Measurements from ENCODE around the gene ZNF837. TPM values are rescaled to one million over a fixed set of nuclear protein-coding genes. Genes with fewer than 3 reads are reported as not detected.
A peak's percentile ranks its signal among the peaks of the same experiment; 100 is the strongest.

ZNF837 gene
- polyA plus RNA-seq, 1 donor = 4.3 TPM

DNA sequence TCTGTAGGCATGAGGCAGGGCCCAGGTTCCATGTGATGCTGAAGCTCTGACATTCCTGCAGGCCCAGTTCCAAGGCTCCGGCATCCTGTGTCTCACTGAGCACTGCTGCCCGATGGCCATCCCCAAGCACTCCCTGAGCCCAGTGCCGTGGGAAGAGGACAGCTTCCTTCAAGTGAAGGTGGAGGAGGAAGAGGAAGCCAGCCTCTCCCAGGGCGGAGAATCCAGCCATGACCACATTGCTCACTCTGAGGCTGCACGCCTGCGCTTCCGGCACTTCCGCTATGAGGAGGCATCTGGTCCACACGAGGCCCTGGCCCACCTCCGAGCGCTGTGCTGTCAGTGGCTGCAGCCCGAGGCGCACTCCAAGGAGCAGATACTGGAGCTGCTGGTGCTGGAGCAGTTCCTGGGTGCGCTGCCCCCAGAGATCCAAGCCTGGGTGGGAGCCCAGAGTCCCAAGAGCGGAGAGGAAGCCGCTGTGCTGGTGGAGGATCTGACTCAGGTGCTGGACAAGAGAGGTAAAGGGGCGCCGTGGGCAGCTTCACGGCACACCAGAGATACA is 46.1 kb downstream of the ZNF837 start:
- Histone ChIP-seq H3K4me1 (ENCODE audit: control insufficient read depth, insufficient read depth, low read length) (no peaks in the 10 kb centered on the region), H3K27me3 (ENCODE audit: control insufficient read depth, insufficient read depth, low read length) (no peaks in the 10 kb centered on the region), H3K9me3 (ENCODE audit: control insufficient read depth, low read depth, low read length) (peaks cover 4% of the 10 kb centered on the region), H3K27ac (ENCODE audit: low read length) (no peak overlapping the region), H3K4me3 (ENCODE audit: low read length) (no peak overlapping the region), H3K36me3 (ENCODE audit: control insufficient read depth, insufficient read depth, low read length) (peaks cover 46% of the 10 kb centered on the region)
- DNase-seq = no peak
- WGBS (ENCODE audit: insufficient coverage, low lambda C conversion rate) = no CpG with 5 or more reads among the region's 19 CpGs

DNA sequence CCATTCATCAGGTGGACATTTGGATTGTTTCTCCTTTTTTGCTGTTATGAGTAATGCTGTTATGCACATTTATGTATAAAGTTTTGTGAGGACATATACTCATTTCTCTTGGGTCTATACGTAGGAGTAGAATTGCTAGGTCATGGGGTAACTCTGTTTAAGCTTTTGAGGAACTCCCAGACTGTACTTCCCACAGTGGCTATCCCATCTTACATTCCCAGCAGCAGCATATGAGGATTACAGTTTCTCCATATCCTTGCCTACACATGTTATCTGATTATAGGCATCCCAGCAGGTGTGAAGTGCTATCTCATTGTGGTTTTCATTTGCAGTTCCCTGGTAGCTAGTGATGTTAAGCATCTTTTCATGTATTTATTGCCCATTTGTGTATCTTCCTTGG is 48.1 kb downstream of the ZNF837 start:
- WGBS (ENCODE audit: insufficient coverage, low lambda C conversion rate) = no CpG with 5 or more reads among the region's 1 CpG
- no peak overlapping the region for H3K27ac ChIP-seq (ENCODE audit: low read length)
- H3K4me1 ChIP-seq (ENCODE audit: control insufficient read depth, insufficient read depth, low read length) = peaks cover 6% of the 10 kb centered on the region

DNA sequence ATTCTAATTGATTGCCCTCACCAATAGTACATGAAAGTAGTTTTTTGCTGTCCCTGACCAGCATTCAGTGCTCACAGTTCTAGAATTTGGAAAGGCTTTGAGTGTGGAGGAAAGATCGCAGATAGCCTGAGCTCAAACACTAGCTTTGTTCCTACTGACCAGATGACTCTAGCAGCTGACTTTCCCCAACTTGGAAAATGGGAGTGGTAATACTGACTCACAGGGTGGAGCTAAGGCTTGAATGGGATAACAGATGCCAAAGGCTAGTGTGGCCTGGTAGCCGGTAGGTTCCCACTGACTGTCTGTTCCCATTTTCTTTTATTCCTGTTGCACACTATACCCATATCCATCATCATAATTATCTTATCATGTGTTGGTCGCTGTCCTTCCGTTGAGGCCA is 50.4 kb downstream of the ZNF837 start:
- no CpG with 5 or more reads among the region's 4 CpGs for WGBS (ENCODE audit: insufficient coverage, low lambda C conversion rate)
- no peak for DNase-seq

More for the DNA sequence above, 48.1 kb downstream of the ZNF837 start:
- no peaks in the 10 kb centered on the region for H3K9me3 ChIP-seq (ENCODE audit: control insufficient read depth, low read depth, low read length)
- H3K4me3 ChIP-seq (ENCODE audit: low read length) = no peak overlapping the region
- H3K36me3 ChIP-seq (ENCODE audit: control insufficient read depth, insufficient read depth, low read length) = peaks cover 26% of the 10 kb centered on the region
- no peaks in the 10 kb centered on the region for H3K27me3 ChIP-seq (ENCODE audit: control insufficient read depth, insufficient read depth, low read length)
- no peak for DNase-seq

DNA sequence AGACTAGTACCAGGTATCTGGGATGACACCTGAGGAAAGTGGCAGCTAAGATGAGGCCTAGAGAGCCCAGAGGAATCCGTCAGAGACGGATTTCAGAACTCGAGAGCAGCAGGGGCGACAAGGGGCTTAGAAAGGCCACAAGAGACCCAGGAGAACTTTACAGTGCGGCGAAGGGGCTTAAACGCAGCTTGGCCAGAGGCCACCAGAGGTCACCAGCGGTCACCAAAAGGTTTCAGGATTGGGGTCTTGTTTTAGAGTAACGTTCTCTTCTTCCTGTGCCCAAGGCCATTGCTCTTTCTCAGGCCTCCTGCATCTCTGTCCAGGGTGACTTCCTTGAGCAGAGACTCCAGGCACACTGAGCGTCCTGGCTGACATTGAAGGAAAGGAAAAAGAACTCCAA is 51.8 kb downstream of the ZNF837 start:
- Histone ChIP-seq H3K9me3 (ENCODE audit: control insufficient read depth, low read depth, low read length) (no peaks in the 10 kb centered on the region), H3K27me3 (ENCODE audit: control insufficient read depth, insufficient read depth, low read length) (no peaks in the 10 kb centered on the region), H3K4me3 (ENCODE audit: low read length) (no peak overlapping the region), H3K4me1 (ENCODE audit: control insufficient read depth, insufficient read depth, low read length) (peaks cover 16% of the 10 kb centered on the region), H3K36me3 (ENCODE audit: control insufficient read depth, insufficient read depth, low read length) (no peaks in the 10 kb centered on the region), H3K27ac (ENCODE audit: low read length) (no peak overlapping the region)
- DNase-seq = no peak
- 77% methylated on average over 2 of the region's 10 CpGs for WGBS (ENCODE audit: insufficient coverage, low lambda C conversion rate)

More for the DNA sequence above, 50.4 kb downstream of the ZNF837 start:
- Histone ChIP-seq H3K4me3 (ENCODE audit: low read length) (no peak overlapping the region), H3K27ac (ENCODE audit: low read length) (no peak overlapping the region), H3K9me3 (ENCODE audit: control insufficient read depth, low read depth, low read length) (no peaks in the 10 kb centered on the region), H3K27me3 (ENCODE audit: control insufficient read depth, insufficient read depth, low read length) (no peaks in the 10 kb centered on the region), H3K4me1 (ENCODE audit: control insufficient read depth, insufficient read depth, low read length) (peaks cover 9% of the 10 kb centered on the region), H3K36me3 (ENCODE audit: control insufficient read depth, insufficient read depth, low read length) (peaks cover 10% of the 10 kb centered on the region)

DNA sequence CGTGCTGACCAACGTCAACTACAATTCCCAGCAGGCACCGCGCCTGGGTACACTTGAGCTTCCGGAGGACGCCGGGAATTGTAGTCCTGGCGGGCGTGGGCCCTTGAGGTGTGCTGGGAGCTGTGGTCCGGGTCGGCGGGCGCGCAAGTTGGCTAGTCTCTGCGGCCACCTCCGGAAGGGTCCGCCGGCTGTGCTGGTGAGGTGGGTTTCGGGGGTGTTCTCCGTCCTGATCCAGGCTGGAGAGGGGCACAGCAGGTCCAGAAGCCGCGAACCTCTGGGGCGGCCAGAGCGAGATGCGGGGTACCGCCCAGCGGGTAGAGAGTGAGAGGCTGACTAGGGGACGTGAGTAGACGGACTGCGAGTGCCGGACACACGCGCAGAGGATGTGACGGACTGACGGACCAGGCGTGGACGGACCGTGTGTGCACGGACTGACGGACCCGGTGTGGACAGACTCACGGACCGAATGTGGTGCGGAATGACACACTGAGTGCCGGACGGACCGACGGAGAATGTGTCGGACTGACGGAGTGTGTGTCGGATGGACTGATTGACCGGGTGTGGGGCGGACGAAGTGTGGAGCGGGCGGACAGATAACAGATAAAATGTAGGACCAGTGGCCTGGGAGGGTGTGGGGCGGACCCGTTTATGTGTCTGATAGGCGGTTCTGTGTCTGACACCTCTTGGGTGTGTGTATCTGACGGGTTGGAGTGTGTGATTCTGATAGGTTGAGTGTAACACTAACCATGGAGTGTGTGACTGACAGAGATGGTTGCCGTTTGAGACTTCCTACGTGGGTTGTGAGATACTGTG is 53.7 kb downstream of the ZNF837 start, which contains the start of gene ZSCAN22:
Gene ZSCAN22, plus strand, starts transcription at position 81 of the 813 bp plus-strand sequence. CDS start 7,809 bp downstream, outside the sequence.
- H3K4me1 ChIP-seq (ENCODE audit: control insufficient read depth, insufficient read depth, low read length) = peaks cover 16% of the 10 kb centered on the region
- no peaks in the 10 kb centered on the region for H3K36me3 ChIP-seq (ENCODE audit: control insufficient read depth, insufficient read depth, low read length)
- peak; percentile 97 to 98 for DNase-seq
- no peaks in the 10 kb centered on the region for H3K27me3 ChIP-seq (ENCODE audit: control insufficient read depth, insufficient read depth, low read length)
- no CpG with 5 or more reads among the region's 62 CpGs for WGBS (ENCODE audit: insufficient coverage, low lambda C conversion rate)
- H3K9me3 ChIP-seq (ENCODE audit: control insufficient read depth, low read depth, low read length) = no peaks in the 10 kb centered on the region
- H3K27ac ChIP-seq (ENCODE audit: low read length) = peak within 1 kb of the TSS; percentile 86
- peak within 1 kb of the TSS; percentile 84 for H3K4me3 ChIP-seq (ENCODE audit: low read length)

DNA sequence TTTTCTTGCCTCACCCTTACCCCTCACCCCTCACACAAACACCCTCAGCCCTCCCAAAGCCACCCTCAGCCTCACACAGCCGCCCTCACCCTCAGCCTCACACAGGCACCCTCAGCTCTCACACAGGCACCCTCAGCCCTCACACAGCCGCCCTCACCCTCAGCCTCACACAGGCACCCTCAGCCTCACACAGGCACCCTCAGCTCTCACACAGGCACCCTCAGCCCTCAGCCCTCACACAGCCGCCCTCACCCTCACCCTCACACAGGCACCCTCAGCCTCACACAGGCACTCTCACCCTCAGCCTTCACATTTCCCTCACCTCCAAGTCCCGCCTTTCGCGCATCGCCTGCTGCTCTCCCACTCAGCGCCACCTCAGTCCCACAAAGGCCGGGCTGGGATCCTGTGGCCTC is 54.3 kb downstream of the ZNF837 start:
- no peaks in the 10 kb centered on the region for H3K9me3 ChIP-seq (ENCODE audit: control insufficient read depth, low read depth, low read length)
- no peaks in the 10 kb centered on the region for H3K27me3 ChIP-seq (ENCODE audit: control insufficient read depth, insufficient read depth, low read length)
- peaks cover 2% of the 10 kb centered on the region for H3K36me3 ChIP-seq (ENCODE audit: control insufficient read depth, insufficient read depth, low read length)
- peak overlapping the region; percentile 84 for H3K4me3 ChIP-seq (ENCODE audit: low read length)
- DNase-seq = no peak
- H3K4me1 ChIP-seq (ENCODE audit: control insufficient read depth, insufficient read depth, low read length) = peaks cover 16% of the 10 kb centered on the region
- WGBS (ENCODE audit: insufficient coverage, low lambda C conversion rate) = no CpG with 5 or more reads among the region's 9 CpGs
- peak overlapping the region; percentile 86 for H3K27ac ChIP-seq (ENCODE audit: low read length)

DNA sequence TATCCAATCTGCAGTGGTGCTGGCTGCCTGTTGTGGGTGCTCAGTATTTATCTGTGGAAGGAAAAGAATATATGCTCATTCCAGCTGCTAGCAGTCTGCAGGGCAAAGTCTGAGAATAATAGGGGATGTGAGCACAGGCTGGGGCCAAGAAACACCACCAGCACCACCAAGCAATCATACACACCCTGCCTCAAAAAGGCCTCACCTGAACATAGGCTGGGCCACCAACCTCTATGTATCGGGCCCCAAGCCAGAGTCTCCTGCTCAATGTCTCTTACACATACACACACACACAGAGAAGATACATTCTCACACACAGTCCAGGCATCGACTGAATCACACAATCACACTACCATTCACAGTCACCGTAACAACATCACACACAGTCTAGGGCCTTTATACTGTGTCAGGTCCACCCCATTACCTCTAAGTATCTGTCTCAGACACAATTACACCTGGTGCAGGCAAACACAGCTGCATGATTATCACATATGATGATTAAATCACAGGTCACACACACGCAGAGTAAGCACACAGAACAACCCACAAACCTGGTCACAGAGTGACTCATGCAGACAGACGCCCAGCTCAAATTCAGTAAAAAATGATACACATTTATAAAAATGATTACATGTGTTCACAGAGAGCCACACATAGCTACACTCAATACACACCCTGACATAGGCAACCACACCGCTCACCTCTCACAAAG is 55.4 kb downstream of the ZNF837 start:
- H3K27me3 ChIP-seq (ENCODE audit: control insufficient read depth, insufficient read depth, low read length) = no peaks in the 10 kb centered on the region
- DNase-seq = peak; percentile 30 to 68
- peak overlapping the region; percentile 84 for H3K4me3 ChIP-seq (ENCODE audit: low read length)
- H3K27ac ChIP-seq (ENCODE audit: low read length) = peak overlapping the region; percentile 23
- H3K9me3 ChIP-seq (ENCODE audit: control insufficient read depth, low read depth, low read length) = no peaks in the 10 kb centered on the region
- peaks cover 2% of the 10 kb centered on the region for H3K36me3 ChIP-seq (ENCODE audit: control insufficient read depth, insufficient read depth, low read length)
- H3K4me1 ChIP-seq (ENCODE audit: control insufficient read depth, insufficient read depth, low read length) = peaks cover 16% of the 10 kb centered on the region
- no CpG with 5 or more reads among the region's 6 CpGs for WGBS (ENCODE audit: insufficient coverage, low lambda C conversion rate)

DNA sequence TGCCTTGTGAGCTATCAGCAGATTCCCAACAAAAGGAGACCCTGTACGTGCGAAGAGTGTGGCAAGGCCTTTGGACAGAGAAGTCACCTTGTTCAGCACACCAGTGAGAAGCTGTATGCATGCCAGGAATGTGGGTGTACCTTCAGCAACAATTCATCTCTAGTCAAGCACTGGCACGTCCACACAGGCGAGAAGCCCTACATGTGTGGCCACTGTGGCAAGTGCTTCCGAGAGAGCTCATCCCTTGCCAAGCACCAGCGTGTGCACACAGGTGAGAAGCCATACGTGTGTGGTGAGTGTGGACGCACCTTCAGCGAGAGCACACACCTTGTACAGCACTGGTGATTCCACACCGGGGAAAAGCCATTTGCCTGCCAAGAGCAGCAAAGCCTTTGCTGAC is 61.6 kb downstream of the ZNF837 start:
- H3K27ac ChIP-seq (ENCODE audit: low read length) = no peak overlapping the region
- H3K4me3 ChIP-seq (ENCODE audit: low read length) = no peak overlapping the region
- no peaks in the 10 kb centered on the region for H3K9me3 ChIP-seq (ENCODE audit: control insufficient read depth, low read depth, low read length)
- H3K4me1 ChIP-seq (ENCODE audit: control insufficient read depth, insufficient read depth, low read length) = no peaks in the 10 kb centered on the region
- DNase-seq = no peak
- peaks cover 19% of the 10 kb centered on the region for H3K36me3 ChIP-seq (ENCODE audit: control insufficient read depth, insufficient read depth, low read length)
- no peaks in the 10 kb centered on the region for H3K27me3 ChIP-seq (ENCODE audit: control insufficient read depth, insufficient read depth, low read length)
- 100% methylated on average over 2 of the region's 10 CpGs for WGBS (ENCODE audit: insufficient coverage, low lambda C conversion rate)

DNA sequence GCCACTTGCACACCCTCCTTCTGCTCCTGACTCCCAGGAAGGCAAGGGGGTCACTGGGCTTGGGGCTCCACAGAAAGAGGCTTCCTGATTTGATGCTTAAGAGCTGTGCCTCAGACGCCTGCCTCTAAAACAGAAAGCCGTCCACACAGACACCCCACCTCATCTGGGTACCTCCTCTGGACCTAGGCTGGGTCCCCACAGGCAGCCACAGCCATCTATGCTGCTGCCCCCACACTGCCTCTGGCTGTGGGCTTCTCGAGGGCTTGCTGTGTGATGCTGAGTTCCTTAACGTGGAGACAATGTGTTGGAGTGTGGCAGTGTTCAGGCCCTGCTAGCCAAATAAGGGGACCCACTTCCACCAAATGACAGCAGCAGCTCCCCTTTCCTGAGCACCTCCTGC is 62.5 kb downstream of the ZNF837 start:
- H3K4me3 ChIP-seq (ENCODE audit: low read length) = no peak overlapping the region
- H3K27ac ChIP-seq (ENCODE audit: low read length) = no peak overlapping the region
- peaks cover 26% of the 10 kb centered on the region for H3K36me3 ChIP-seq (ENCODE audit: control insufficient read depth, insufficient read depth, low read length)
- no peak for DNase-seq
- WGBS (ENCODE audit: insufficient coverage, low lambda C conversion rate) = no CpG with 5 or more reads among the region's 4 CpGs
- H3K4me1 ChIP-seq (ENCODE audit: control insufficient read depth, insufficient read depth, low read length) = no peaks in the 10 kb centered on the region
- no peaks in the 10 kb centered on the region for H3K27me3 ChIP-seq (ENCODE audit: control insufficient read depth, insufficient read depth, low read length)
- no peaks in the 10 kb centered on the region for H3K9me3 ChIP-seq (ENCODE audit: control insufficient read depth, low read depth, low read length)
